PC-3 (cell line): ENCODE results near the gene GRIK5. TPM values are rescaled to one million over a fixed set of nuclear protein-coding genes. Genes with fewer than 3 reads are reported as not detected.

ENCODE experiments used
- ATAC-seq: fragments of 200-7000 bp; cut with Tn5 transposase; 2 replicates; pipeline ENCODE4 v1.9.1; 2020; ENCODE audit warnings: mild to moderate bottlenecking, moderate library complexity
- BruUV-seq: library from RNA; stranded (reverse); fragments of 400-500 nt; replicated peaks from 2 replicates; lab custom pipeline; 2021; lab: Mats Ljungman, UMichigan
- CTCF ChIA-PET: fragments of 300-600 bp; sonication (Branson Sonifier 250); formaldehyde crosslinking; loops from one replicate; lab custom pipeline; 2022; ENCODE audit warnings: antibody characterized with exemption; lab: Charles Lee
- POLR2A ChIA-PET: fragments of 300-600 bp; sonication (Branson Sonifier 250); formaldehyde crosslinking; loops from one replicate; lab custom pipeline; 2022; ENCODE audit warnings: antibody characterized with exemption; ENCODE audit not compliant: unreplicated experiment; lab: Charles Lee
- DNase-seq: peaks from one replicate; pipeline ENCODE4 v3.0.0-alpha.2; 2015
- H2AFZ ChIP-seq: fragments of 300-600 bp; sonication (generic); 2 replicates; pipeline ENCODE4 v1.6.0; 2016; ENCODE audit warnings: antibody characterized with exemption, low read length
- H3F3A ChIP-seq: fragments of 300-600 bp; sonication (generic); one replicate; pipeline ENCODE4 v1.6.0; 2017; ENCODE audit warnings: antibody characterized with exemption, low read length, control low read depth, mild to moderate bottlenecking; ENCODE audit not compliant: unreplicated experiment
- H3K27ac ChIP-seq: fragments of 300-600 bp; sonication (generic); 2 replicates; pipeline ENCODE4 v1.5.1; 2016; ENCODE audit warnings: mild to moderate bottlenecking, low read length
- H3K27me3 ChIP-seq: fragments of 300-600 bp; sonication (generic); 2 replicates; pipeline ENCODE4 v1.6.1; 2016; ENCODE audit warnings: low read length, mixed read lengths
- H3K36me3 ChIP-seq: fragments of 300-600 bp; sonication (generic); 2 replicates; pipeline ENCODE4 v1.6.1; 2016; ENCODE audit warnings: low read depth, mixed run types, low read length, mixed read lengths
- H3K4me1 ChIP-seq: fragments of 300-600 bp; sonication (generic); 2 replicates; pipeline ENCODE4 v1.5.1; 2016; ENCODE audit warnings: low read length; ENCODE audit not compliant: insufficient read depth
- H3K4me2 ChIP-seq: fragments of 300-600 bp; sonication (generic); 2 replicates; pipeline ENCODE4 v1.6.0; 2016; ENCODE audit warnings: low read length
- H3K4me3 ChIP-seq: fragments of 300-600 bp; sonication (generic); 2 replicates; pipeline ENCODE4 v1.5.1; 2016; ENCODE audit warnings: mild to moderate bottlenecking, low read length, mixed read lengths
- H3K79me2 ChIP-seq: fragments of 300-600 bp; sonication (generic); 2 replicates; pipeline ENCODE4 v1.6.1; 2017; ENCODE audit warnings: low read length, mixed read lengths
- H3K9ac ChIP-seq: fragments of 300-600 bp; sonication (generic); 2 replicates; pipeline ENCODE4 v1.6.0; 2016; ENCODE audit warnings: mild to moderate bottlenecking, low read length
- H3K9me2 ChIP-seq: fragments of 300-600 bp; sonication (generic); replicated peaks from 2 replicates; pipeline ENCODE4 v1.6.1; 2016; ENCODE audit warnings: mixed run types, low read length, mixed read lengths
- H3K9me3 ChIP-seq: fragments of 300-600 bp; sonication (generic); 2 replicates; pipeline ENCODE4 v1.6.1; 2016; ENCODE audit warnings: low read length, mixed read lengths
- H4K20me1 ChIP-seq: fragments of 300-600 bp; sonication (generic); 2 replicates; pipeline ENCODE4 v1.6.1; 2016; ENCODE audit warnings: low read length, mixed read lengths
- EZH2 ChIP-seq: fragments of 300-600 bp; sonication (generic); IDR thresholded peaks from one replicate; pipeline ENCODE4 v1.6.1; 2017; ENCODE audit warnings: antibody characterized with exemption, mild to moderate bottlenecking, low read length; ENCODE audit not compliant: unreplicated experiment
- EZH2phosphoT487 ChIP-seq: fragments of 300-600 bp; sonication (generic); IDR thresholded peaks from 2 replicates; pipeline ENCODE4 v1.6.1; 2018; ENCODE audit warnings: mild to moderate bottlenecking, antibody characterized with exemption, low read length, borderline replicate concordance
- intact Hi-C: fragments of 100-400 bp; cut with micrococcal nuclease; formaldehyde crosslinking; loops from 2 replicates; pipeline ENCODE4 v1.9.0; 2023
- total RNA-seq: library from RNA; depleted of rRNA; stranded (reverse); fragments of >200 nt; gene quantifications from 2 replicates; pipeline ENCODE4 v1.2.3, GENCODE V29; 2014
- TF ChIP-seq, protein P1 (sequence below): fragments of 300-600 bp; sonication (generic); conservative IDR thresholded peaks from 2 replicates; pipeline ENCODE4 v1.5.1; 2017; ENCODE audit warnings: antibody characterized with exemption, low read depth, mild to moderate bottlenecking, low read length

GRIK5 gene
- total RNA-seq, 1 experiment from 2014 or later: not detected

DNA sequence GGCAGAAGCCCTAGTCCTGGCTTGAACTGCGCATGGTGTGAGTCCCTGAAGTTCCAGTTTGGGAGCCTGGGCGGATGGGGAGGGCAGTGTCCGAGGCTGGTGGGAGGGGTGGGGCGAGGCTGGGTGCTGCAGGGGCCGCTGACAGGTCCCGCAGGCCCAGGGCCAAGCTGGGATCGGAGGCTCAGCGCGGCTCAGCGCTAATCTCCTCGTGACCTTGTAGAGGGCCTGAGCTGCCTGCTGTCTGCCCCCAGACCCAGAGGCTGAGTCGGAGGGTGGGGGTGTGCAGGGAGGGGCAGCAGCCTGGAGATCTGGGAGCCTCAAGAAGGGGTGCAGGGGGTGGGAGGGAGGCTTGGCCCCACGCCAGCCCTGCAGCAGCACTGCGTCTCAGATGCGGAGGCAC, 79.0 kb downstream of the GRIK5 start:
- no peak overlapping the region for H2AFZ ChIP-seq
- intact Hi-C loops: no loop called here
- H3K9me2 ChIP-seq: no peaks in the 10 kb centered on the region
- no peaks in the 10 kb centered on the region for H3F3A ChIP-seq
- no peak overlapping the region for H3K4me2 ChIP-seq
- H3K36me3 ChIP-seq: no peaks in the 10 kb centered on the region
- no peaks in the 10 kb centered on the region for H3K79me2 ChIP-seq
- ATAC-seq (no peak), DNase-seq (no peak)
- CTCF ChIA-PET: no interaction called here
- H3K4me1 ChIP-seq: no peaks in the 10 kb centered on the region
- H3K9ac ChIP-seq: no peak overlapping the region
- no TSS peak for BruUV-seq
- no peak overlapping the region for H3K27ac ChIP-seq
- no peak overlapping the region for H3K4me3 ChIP-seq
- no peak for TF ChIP-seq EZH2phosphoT487
- TF ChIP-seq EZH2: no peak
- TF ChIP-seq, protein P1, sequence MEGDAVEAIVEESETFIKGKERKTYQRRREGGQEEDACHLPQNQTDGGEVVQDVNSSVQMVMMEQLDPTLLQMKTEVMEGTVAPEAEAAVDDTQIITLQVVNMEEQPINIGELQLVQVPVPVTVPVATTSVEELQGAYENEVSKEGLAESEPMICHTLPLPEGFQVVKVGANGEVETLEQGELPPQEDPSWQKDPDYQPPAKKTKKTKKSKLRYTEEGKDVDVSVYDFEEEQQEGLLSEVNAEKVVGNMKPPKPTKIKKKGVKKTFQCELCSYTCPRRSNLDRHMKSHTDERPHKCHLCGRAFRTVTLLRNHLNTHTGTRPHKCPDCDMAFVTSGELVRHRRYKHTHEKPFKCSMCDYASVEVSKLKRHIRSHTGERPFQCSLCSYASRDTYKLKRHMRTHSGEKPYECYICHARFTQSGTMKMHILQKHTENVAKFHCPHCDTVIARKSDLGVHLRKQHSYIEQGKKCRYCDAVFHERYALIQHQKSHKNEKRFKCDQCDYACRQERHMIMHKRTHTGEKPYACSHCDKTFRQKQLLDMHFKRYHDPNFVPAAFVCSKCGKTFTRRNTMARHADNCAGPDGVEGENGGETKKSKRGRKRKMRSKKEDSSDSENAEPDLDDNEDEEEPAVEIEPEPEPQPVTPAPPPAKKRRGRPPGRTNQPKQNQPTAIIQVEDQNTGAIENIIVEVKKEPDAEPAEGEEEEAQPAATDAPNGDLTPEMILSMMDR: no peak
- H3K9me3 ChIP-seq: no peaks in the 10 kb centered on the region
- H4K20me1 ChIP-seq: no peaks in the 10 kb centered on the region
- POLR2A ChIA-PET: no interaction called here
- H3K27me3 ChIP-seq: no peaks in the 10 kb centered on the region

- H3K27ac ChIP-seq: no peak overlapping the region
- H3K27me3 ChIP-seq: no peaks in the 10 kb centered on the region
- POLR2A ChIA-PET: no interaction called here
- H3K9me3 ChIP-seq: no peaks in the 10 kb centered on the region
- H2AFZ ChIP-seq: no peak overlapping the region
- H3K9ac ChIP-seq: no peak overlapping the region
- H3K4me3 ChIP-seq: no peak overlapping the region
- TF ChIP-seq EZH2phosphoT487 (no peak), EZH2 (no peak)
- TF ChIP-seq, protein P1: no peak
- CTCF ChIA-PET: no interaction called here
- ATAC-seq (no peak), DNase-seq (no peak)
- no peaks in the 10 kb centered on the region for H4K20me1 ChIP-seq
- BruUV-seq: no TSS peak
- H3K9me2 ChIP-seq: no peaks in the 10 kb centered on the region
- no peak overlapping the region for H3K4me2 ChIP-seq
- no peaks in the 10 kb centered on the region for H3F3A ChIP-seq
- H3K79me2 ChIP-seq: no peaks in the 10 kb centered on the region
- intact Hi-C loops: no loop called here
- H3K36me3 ChIP-seq: no peaks in the 10 kb centered on the region
- no peaks in the 10 kb centered on the region for H3K4me1 ChIP-seq
Observed at GRCh38 chr19:41990615-41991014, 79.4 kb downstream of the GRIK5 start.

DNA sequence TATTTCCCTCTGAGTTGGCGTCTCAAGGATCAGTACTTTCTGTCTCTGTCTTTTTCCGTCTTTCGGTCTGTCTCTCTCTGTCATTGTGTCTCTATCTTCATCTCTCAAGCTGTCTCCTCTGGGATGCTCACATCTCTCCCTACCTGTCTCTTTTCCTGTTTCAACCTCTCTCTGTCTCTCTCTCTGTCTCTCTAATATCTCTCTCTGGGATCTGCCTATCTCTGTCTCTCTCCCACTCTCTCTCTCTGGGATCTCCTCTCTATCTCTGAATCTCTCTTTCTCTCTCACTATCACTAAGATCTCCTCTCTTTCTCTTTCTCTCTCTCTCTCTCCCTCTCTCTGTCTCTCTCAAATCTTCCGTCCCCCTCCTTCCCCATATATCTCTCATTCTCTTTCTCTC, 80.0 kb downstream of the GRIK5 start:
- no peaks in the 10 kb centered on the region for H3K9me2 ChIP-seq
- no peak overlapping the region for H2AFZ ChIP-seq
- no peaks in the 10 kb centered on the region for H3K36me3 ChIP-seq
- no peak overlapping the region for H3K4me2 ChIP-seq
- no peaks in the 10 kb centered on the region for H3K9me3 ChIP-seq
- H3K4me3 ChIP-seq: no peak overlapping the region
- H3K27ac ChIP-seq: no peak overlapping the region
- DNase-seq (no peak), ATAC-seq (no peak)
- CTCF ChIA-PET: no interaction called here
- H3K4me1 ChIP-seq: no peaks in the 10 kb centered on the region
- no peaks in the 10 kb centered on the region for H3K27me3 ChIP-seq
- no peaks in the 10 kb centered on the region for H4K20me1 ChIP-seq
- POLR2A ChIA-PET: no interaction called here
- TF ChIP-seq EZH2 (no peak), EZH2phosphoT487 (no peak)
- TF ChIP-seq, protein P1: no peak
- no peaks in the 10 kb centered on the region for H3F3A ChIP-seq
- intact Hi-C loops: no loop called here
- no peak overlapping the region for H3K9ac ChIP-seq
- no TSS peak for BruUV-seq
- no peaks in the 10 kb centered on the region for H3K79me2 ChIP-seq
